Activated naive CD4-positive, alpha-beta T cell treated with anti-CD3 and anti-CD28 coated beads for 36 hours (primary cell): ENCODE results near the gene ST14. TPM values are rescaled to one million over a fixed set of nuclear protein-coding genes. Genes with fewer than 3 reads are reported as not detected.
A peak's percentile ranks its signal among the peaks of the same experiment; 100 is the strongest.

Source experiments
- CTCF ChIA-PET: fragments of 350-600 bp; sonication (Branson Sonifier 250); formaldehyde crosslinking; loops from one replicate; lab custom pipeline; 2021; ENCODE audit warnings: antibody characterized with exemption; lab: Charles Lee
- DNase-seq: peaks from one replicate; pipeline ENCODE4 v3.0.0-alpha.2; 2020
- H3K27ac Mint-ChIP-seq: one replicate; pipeline ENCODE4 v1.8.0; 2021; ENCODE audit warnings: mild to moderate bottlenecking, mixed read lengths
- H3K27me3 Mint-ChIP-seq: one replicate; pipeline ENCODE4 v1.8.0; 2021; ENCODE audit warnings: low read depth, mixed read lengths
- H3K36me3 Mint-ChIP-seq: one replicate; pipeline ENCODE4 v1.8.0; 2021; ENCODE audit warnings: low read depth, mixed read lengths
- H3K4me1 Mint-ChIP-seq: one replicate; pipeline ENCODE4 v1.8.0; 2021; ENCODE audit warnings: low read depth, mixed read lengths
- H3K4me3 Mint-ChIP-seq: one replicate; pipeline ENCODE4 v1.8.0; 2021; ENCODE audit warnings: mild to moderate bottlenecking, moderate library complexity, mixed read lengths
- H3K9me3 Mint-ChIP-seq: one replicate; pipeline ENCODE4 v1.8.0; 2021; ENCODE audit warnings: mixed read lengths
- intact Hi-C: fragments of 100-400 bp; cut with micrococcal nuclease; formaldehyde crosslinking; loops from one replicate; pipeline ENCODE4 v1.15.1; 2023
- total RNA-seq, 2 experiments: library from RNA; stranded (reverse); gene quantifications; one replicate each; pipeline ENCODE4 v1.2.3, GENCODE V29; 2021

ST14 gene
- total RNA-seq, 2 experiments from 2014 or later: not detected

DNA sequence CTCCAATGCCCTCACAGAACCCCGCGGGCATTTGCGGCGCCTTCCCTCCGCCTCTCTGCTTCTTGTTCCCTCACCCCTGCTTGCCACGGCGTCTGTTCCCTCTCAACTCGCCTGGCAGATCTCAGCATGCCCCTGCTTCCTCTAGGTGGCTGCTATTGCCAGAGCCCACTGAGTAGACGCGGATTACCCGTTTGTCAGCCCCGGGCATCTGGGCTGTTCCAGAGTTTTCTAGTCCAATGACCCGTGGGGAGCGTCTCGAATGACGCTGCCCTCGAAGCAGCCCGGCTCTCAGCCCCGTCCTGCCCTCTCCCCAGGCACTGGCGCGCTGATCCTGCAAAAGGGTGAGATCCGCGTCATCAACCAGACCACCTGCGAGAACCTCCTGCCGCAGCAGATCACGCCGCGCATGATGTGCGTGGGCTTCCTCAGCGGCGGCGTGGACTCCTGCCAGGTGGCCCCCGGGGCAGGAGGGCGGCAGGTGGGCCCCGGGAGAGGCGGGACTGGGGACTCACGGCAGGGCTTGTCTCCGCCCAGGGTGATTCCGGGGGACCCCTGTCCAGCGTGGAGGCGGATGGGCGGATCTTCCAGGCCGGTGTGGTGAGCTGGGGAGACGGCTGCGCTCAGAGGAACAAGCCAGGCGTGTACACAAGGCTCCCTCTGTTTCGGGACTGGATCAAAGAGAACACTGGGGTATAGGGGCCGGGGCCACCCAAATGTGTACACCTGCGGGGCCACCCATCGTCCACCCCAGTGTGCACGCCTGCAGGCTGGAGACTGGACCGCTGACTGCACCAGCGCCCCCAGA lies 49.7 kb downstream of the ST14 start:
- H3K27me3 Mint-ChIP-seq: no peaks in the 10 kb centered on the region
- H3K27ac Mint-ChIP-seq: no peak overlapping the region
- intact Hi-C loops: no loop called here
- H3K4me1 Mint-ChIP-seq: no peaks in the 10 kb centered on the region
- CTCF ChIA-PET: no interaction called here
- H3K36me3 Mint-ChIP-seq: no peaks in the 10 kb centered on the region
- H3K9me3 Mint-ChIP-seq: no peaks in the 10 kb centered on the region
- no peak overlapping the region for H3K4me3 Mint-ChIP-seq
- DNase-seq: no peak

DNA sequence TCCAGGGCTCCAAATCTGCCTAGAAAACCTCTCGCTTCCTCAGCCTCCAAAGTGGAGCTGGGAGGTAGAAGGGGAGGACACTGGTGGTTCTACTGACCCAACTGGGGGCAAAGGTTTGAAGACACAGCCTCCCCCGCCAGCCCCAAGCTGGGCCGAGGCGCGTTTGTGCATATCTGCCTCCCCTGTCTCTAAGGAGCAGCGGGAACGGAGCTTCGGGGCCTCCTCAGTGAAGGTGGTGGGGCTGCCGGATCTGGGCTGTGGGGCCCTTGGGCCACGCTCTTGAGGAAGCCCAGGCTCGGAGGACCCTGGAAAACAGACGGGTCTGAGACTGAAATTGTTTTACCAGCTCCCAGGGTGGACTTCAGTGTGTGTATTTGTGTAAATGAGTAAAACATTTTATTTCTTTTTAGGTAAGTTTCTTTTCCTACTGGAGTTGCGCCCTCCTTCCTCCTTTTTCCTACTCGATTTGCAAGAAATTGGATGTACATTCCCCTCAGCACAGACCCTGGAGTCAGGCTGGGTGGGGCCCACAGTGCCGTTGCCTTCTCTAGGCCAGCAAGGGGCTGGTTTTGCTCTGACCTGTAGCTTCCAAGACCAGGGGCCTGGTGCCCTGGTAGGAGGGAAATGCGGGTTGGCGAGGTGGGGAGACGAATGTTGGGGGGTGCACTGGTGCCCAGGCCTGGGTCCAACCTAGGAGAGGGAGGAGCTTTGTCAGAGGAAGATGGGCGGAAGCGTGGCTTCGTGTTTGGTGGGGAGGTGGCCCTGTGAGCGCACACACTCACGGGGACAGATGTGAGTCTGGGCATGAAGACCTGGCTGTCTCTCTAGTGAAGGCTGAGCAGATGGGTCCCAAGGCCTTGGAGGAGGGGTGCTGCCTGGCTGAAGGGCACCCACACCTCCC lies 50.6 kb downstream of the ST14 start:
- H3K9me3 Mint-ChIP-seq: no peaks in the 10 kb centered on the region
- CTCF ChIA-PET: interaction anchor here (0.7 kb wide), 1 partner anchor 10 kb away, joined by 3 read pairs; no protein-coding TSS in a partner anchor
- intact Hi-C loops: no loop called here
- no peaks in the 10 kb centered on the region for H3K36me3 Mint-ChIP-seq
- no peaks in the 10 kb centered on the region for H3K4me1 Mint-ChIP-seq
- no peak for DNase-seq
- H3K27me3 Mint-ChIP-seq: no peaks in the 10 kb centered on the region
- H3K27ac Mint-ChIP-seq: no peak overlapping the region
- no peak overlapping the region for H3K4me3 Mint-ChIP-seq

DNA sequence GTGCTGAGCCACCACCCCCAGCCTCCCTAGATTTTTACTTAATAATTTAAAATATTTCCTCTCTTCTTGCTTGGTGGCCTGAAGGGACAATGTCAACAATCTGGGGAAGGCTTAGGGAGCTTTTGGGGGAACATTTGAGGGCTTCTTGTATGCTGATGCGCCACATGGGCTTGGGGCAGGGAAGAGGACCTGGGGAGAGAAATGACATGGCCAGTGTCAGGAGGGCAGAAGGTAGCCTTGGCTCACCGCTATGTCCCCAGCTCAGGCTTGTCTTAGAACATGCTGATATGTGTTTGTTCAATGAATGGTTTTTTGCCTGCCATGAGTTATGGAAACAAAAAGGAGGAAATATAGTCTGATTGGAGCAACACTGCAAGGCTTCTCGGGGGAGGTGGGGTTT lies 51.6 kb downstream of the ST14 start:
- intact Hi-C loops: no loop called here
- H3K36me3 Mint-ChIP-seq: no peaks in the 10 kb centered on the region
- no peaks in the 10 kb centered on the region for H3K27me3 Mint-ChIP-seq
- H3K4me1 Mint-ChIP-seq: no peaks in the 10 kb centered on the region
- no peak overlapping the region for H3K4me3 Mint-ChIP-seq
- no peak for DNase-seq
- H3K9me3 Mint-ChIP-seq: no peaks in the 10 kb centered on the region
- CTCF ChIA-PET: interaction anchor here (0.7 to 1.9 kb wide), 2 partner anchors 11 to 160 kb away, joined by 3 to 9 read pairs; no protein-coding TSS in a partner anchor
- H3K27ac Mint-ChIP-seq: no peak overlapping the region

DNA sequence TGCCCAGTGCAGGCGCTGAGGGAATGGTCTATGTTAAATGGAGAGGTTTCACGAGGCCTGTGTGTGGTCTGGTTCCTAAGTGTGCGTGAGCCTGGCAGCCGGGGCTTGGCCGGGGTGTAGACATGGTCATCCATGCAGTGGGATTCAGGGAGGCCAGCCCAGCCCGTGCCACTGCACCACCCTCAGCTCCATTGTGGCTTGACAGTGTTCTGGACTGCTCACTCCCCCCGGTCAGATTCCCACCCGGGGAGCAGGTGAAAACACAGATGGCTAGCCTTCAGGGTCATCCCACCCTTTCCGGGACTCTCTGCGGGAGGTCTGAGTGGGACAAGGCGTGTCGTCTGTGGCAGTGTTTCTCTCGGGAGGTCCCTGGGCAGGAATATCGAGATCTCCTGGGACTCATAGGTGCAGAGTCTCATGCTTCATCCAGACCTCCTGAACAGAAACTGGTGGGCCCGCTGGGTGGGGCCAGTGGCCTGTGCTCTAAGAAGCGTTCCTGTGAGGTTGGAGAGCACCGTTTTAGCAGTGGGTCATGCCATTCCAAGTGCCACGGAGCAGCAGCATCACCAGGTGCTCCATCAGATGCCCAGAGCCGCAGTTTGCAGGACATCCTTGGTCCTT lies 52.3 kb downstream of the ST14 start:
- no peak for DNase-seq
- CTCF ChIA-PET: interaction anchor here (0.8 to 1.9 kb wide), 10 partner anchors 10 to 651 kb away, joined by 3 to 19 read pairs (median 4); no protein-coding TSS in a partner anchor

DNA sequence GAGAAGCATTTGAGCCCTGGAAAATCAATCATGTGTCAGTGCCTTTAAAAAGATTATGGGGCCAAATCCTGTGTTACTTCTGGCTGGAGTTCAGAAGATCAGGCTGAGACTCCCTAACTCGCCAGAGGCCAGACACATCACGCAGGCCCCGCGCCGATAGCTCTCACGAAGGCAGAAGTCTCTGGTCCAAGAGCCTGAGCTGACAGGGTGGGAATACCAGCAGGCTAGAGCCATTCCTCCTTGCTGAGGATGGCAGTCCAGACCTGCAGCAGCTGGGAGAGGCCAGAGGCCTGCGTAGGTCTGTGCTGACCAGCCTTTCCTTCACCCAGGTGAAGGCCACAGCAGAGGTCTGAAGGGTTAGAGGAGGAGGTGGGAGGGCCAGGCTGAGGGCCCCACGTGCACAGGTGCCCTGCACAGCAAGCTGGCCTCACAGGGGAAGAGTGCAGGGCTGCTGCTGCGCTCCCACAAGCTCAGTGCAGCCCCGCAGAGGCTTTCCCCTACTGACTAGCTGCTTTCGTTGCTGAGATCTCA lies 52.9 kb downstream of the ST14 start:
- CTCF ChIA-PET: interaction anchor here (0.7 to 1.9 kb wide), 18 partner anchors 10 to 650 kb away, joined by 3 to 19 read pairs (median 4); no protein-coding TSS in a partner anchor
- no peaks in the 10 kb centered on the region for H3K36me3 Mint-ChIP-seq
- H3K27me3 Mint-ChIP-seq: no peaks in the 10 kb centered on the region
- no peaks in the 10 kb centered on the region for H3K4me1 Mint-ChIP-seq
- DNase-seq: no peak
- H3K4me3 Mint-ChIP-seq: no peak overlapping the region
- H3K9me3 Mint-ChIP-seq: no peaks in the 10 kb centered on the region
- intact Hi-C loops: no loop called here
- H3K27ac Mint-ChIP-seq: no peak overlapping the region

More for the DNA sequence above, 52.3 kb downstream of the ST14 start:
- intact Hi-C loops: no loop called here
- Mint-ChIP-seq H3K4me3 (no peak overlapping the region), H3K4me1 (no peaks in the 10 kb centered on the region), H3K27ac (no peak overlapping the region), H3K27me3 (no peaks in the 10 kb centered on the region), H3K9me3 (no peaks in the 10 kb centered on the region), H3K36me3 (no peaks in the 10 kb centered on the region)

DNA sequence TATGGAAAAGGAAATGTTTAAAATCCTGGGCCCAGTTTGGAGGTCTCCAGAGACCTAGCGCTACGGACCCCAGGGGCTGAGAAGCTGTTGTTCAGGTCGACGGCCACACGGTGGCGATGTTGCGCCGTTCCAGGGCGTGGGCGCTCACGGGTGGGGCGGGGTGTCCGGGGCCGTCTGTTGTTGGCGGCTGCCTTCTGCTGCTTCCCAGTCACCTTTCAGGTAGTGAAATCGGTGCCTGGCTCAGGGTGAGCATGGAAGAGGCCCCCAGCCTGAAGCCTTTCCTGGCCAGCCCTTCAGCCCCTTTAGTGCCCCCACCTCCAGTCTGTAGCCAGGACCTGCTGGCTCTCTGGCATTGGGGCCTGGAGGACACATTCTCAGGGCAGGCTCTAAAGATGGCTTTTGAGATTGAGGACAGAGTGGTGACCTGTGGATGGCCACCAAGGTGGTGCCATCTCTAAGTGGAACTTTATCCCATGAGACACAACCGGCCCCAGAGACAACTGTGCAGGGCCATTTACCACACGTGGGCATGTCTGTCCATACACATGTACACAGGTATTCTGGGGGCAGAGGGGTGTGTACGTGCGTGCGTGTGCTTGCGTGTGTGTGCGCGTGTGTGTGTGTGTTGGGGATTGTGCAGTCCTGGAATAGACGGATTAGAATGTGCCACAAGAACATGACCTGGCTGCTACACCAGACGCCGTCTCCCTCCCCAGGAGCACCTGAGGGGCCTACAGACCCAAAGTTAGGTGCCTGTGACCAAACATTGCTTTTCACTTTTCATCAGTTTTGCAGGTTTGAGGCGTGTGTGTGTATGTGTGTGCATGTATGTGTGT lies 53.8 kb downstream of the ST14 start:
- intact Hi-C loops: loop anchor here (1.0 kb wide), 4 partner anchors 158 to 649 kb away; no protein-coding TSS in a partner anchor
- no peaks in the 10 kb centered on the region for H3K36me3 Mint-ChIP-seq
- H3K27ac Mint-ChIP-seq: no peak overlapping the region

DNA sequence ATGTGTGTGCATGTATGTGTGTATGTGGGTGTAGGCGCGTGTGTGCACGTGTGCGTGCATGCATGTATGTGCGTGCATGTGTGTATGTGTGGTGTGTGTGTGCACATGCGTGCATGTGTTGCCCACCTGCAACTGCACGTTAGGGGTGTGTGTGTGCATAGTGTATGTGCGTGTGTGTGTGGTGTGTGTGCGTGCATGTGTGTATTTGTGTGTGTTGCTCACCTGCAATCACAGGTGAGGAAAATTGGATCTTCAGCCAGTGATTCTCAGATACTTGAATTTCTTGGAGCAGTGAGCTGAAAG lies 54.3 kb downstream of the ST14 start:
- H3K27ac Mint-ChIP-seq: no peak overlapping the region

More for the DNA sequence above, 53.8 kb downstream of the ST14 start:
- peak; percentile 72 for DNase-seq
- CTCF ChIA-PET: interaction anchor here (0.8 to 1.9 kb wide), 15 partner anchors 9 to 649 kb away, joined by 3 to 19 read pairs (median 4); no protein-coding TSS in a partner anchor
- no peaks in the 10 kb centered on the region for H3K27me3 Mint-ChIP-seq
- H3K4me3 Mint-ChIP-seq: no peak overlapping the region
- H3K9me3 Mint-ChIP-seq: no peaks in the 10 kb centered on the region
- no peaks in the 10 kb centered on the region for H3K4me1 Mint-ChIP-seq

DNA sequence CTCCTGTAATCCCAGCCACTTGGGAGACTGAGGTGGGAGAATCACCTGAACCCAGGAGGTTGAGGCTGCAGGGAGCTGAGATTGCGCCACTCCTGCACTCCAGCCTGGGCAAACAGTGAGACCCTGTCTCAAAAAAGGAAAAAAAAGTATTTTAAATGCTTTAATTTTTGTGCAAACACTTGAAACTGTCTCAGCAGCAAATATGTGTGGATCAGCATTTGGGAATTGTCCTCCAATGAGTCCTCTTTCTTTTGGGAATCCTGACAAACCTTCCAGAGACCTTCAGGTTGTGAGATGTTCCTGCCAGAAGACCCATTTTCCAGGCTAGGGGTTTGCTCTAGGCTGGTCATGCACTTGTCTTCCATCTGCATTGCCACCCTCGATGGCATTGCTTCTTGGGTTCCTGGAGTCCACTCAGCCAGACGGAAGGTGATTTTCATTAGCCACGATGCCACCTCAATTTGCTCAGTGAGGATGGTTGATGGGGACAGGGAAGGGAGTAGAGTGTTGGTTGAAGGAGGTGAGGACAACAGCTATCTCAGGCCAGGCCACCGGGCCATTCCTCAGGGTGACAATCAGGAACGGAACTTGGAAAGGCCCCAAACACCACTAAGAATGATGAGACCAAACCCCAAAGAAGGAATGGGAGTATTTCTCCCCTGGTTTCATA lies 55.4 kb downstream of the ST14 start:
- CTCF ChIA-PET: interaction anchor here (1.3 to 1.7 kb wide), 2 partner anchors 217 to 647 kb away, joined by 5 to 12 read pairs; no protein-coding TSS in a partner anchor
- no peaks in the 10 kb centered on the region for H3K36me3 Mint-ChIP-seq
- DNase-seq: no peak
- H3K4me3 Mint-ChIP-seq: no peak overlapping the region
- intact Hi-C loops: no loop called here
- H3K27me3 Mint-ChIP-seq: no peaks in the 10 kb centered on the region
- no peaks in the 10 kb centered on the region for H3K4me1 Mint-ChIP-seq
- H3K27ac Mint-ChIP-seq: no peak overlapping the region
- no peaks in the 10 kb centered on the region for H3K9me3 Mint-ChIP-seq

More for the DNA sequence above, 54.3 kb downstream of the ST14 start:
- no peak overlapping the region for H3K4me3 Mint-ChIP-seq
- DNase-seq: no peak
- H3K27me3 Mint-ChIP-seq: no peaks in the 10 kb centered on the region
- H3K4me1 Mint-ChIP-seq: no peaks in the 10 kb centered on the region
- no peaks in the 10 kb centered on the region for H3K36me3 Mint-ChIP-seq
- intact Hi-C loops: loop anchor here (1.0 kb wide), 4 partner anchors 157 to 648 kb away; no protein-coding TSS in a partner anchor
- CTCF ChIA-PET: no interaction called here
- no peaks in the 10 kb centered on the region for H3K9me3 Mint-ChIP-seq

DNA sequence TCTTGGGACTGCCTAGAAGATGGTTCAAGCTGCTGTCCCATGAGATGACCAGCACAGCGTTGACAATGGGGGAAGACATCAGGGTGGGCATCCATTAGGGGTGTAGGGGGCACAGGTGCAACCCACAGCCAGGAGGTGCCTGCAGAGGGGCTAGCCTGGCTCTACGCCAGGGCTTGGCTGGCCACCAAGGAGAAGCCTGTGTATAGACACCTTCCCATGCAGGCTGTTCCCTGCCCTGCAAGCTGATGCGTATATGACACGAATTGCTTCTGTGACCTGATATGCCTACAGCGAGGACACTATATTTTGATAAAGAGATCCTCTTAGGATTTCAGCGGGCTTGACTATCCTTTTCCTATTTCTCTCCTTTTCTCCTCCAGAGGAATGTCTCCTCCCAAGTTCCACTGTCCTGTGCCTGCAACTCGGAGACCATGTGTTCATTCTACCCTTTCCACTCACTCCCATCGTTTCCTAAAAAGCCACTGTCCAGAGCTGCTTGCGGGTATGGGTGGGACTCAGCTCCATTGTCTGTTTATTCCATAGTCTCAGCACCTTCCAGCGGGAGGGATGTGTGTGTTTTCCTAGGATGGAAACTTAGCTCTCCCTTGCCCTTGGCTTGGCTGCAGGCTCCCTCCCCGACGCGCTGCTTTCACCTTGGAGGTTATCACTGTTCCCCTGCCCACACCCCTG lies 56.1 kb downstream of the ST14 start:
- intact Hi-C loops: no loop called here
- Mint-ChIP-seq H3K9me3 (no peaks in the 10 kb centered on the region), H3K27ac (no peak overlapping the region), H3K27me3 (no peaks in the 10 kb centered on the region), H3K4me1 (no peaks in the 10 kb centered on the region), H3K36me3 (no peaks in the 10 kb centered on the region), H3K4me3 (no peak overlapping the region)
- CTCF ChIA-PET: interaction anchor here (0.6 to 1.7 kb wide), 7 partner anchors 71 to 1393 kb away, joined by 3 to 12 read pairs (median 3); no protein-coding TSS in a partner anchor
- no peak for DNase-seq

DNA sequence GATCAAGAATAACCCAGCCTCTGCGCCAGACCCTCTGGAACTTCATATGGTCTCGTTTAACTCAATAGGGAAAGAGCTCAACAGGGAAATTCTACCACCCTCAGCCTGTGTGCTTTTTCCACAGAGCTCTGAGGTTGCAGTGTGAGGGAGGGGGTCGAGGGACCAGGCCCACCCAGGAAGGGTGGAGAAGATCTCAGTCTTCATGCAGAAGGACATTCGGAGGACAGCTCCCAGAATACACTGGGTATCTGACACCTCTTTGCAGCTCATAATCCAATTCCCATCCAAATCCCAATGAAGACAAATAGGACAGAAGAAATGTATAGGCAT lies 56.6 kb downstream of the ST14 start:
- intact Hi-C loops: no loop called here
- DNase-seq: no peak
- H3K4me1 Mint-ChIP-seq: no peaks in the 10 kb centered on the region
- CTCF ChIA-PET: interaction anchor here (0.6 to 1.7 kb wide), 7 partner anchors 71 to 1392 kb away, joined by 3 to 12 read pairs (median 3); no protein-coding TSS in a partner anchor
- no peaks in the 10 kb centered on the region for H3K27me3 Mint-ChIP-seq
- H3K9me3 Mint-ChIP-seq: no peaks in the 10 kb centered on the region
- H3K27ac Mint-ChIP-seq: no peak overlapping the region
- no peak overlapping the region for H3K4me3 Mint-ChIP-seq
- H3K36me3 Mint-ChIP-seq: no peaks in the 10 kb centered on the region
